SU-DHL-6 (cell line): ENCODE data around the gene SMIM31.

Experiments
- CTCF ChIP-seq: fragments of 200-600 bp; sonication (generic); IDR thresholded peaks from one replicate; pipeline ENCODE4 v1.5.1; 2017; ENCODE audit warnings: antibody characterized with exemption, mild to moderate bottlenecking, low read length, moderate library complexity; ENCODE audit not compliant: insufficient read depth, poor library complexity, severe bottlenecking
- EZH2phosphoT487 ChIP-seq: fragments of 200-600 bp; sonication (generic), shearing (Covaris generic); conservative IDR thresholded peaks from 2 replicates; pipeline ENCODE4 v1.6.1; 2018; ENCODE audit warnings: mild to moderate bottlenecking, antibody characterized with exemption, low read length, moderate library complexity, mixed read lengths

- TF ChIP-seq EZH2phosphoT487 (no peak), CTCF (no peak)
These were observed 35.1 kb downstream of the SMIM31 start for GRCh38 chr4:164789047-164789446.
